ENCODE data around the gene ZSCAN4. TPM values are rescaled to one million over a fixed set of nuclear protein-coding genes. Genes with fewer than 3 reads are reported as not detected.

Gene ZSCAN4
- total and polyA plus RNA-seq, 9 of the 15 experiments (the other 6 are each of a cell fraction or from before 2014, with no cell fraction given) = not detected

DNA sequence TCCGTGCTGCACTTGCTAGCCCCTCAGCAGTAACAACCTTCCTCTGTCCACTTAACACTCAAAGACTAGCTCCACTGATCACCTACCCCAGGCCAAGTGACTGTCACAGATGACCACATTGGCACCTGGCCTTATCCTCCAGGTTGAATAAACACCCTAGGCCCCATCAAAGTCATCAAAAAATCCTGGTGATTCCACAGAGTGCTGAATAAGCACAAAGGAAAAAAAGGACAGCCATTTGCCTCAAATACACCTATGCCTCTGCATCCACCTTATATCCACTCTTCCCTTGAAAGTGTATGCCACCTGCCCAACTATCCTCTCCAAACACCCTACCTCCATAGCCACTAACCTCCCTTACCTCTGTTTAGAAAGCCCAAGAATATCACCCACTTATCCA, 37.6 kb downstream of the ZSCAN4 start (continued):
- TF ChIP-seq, protein P1, sequence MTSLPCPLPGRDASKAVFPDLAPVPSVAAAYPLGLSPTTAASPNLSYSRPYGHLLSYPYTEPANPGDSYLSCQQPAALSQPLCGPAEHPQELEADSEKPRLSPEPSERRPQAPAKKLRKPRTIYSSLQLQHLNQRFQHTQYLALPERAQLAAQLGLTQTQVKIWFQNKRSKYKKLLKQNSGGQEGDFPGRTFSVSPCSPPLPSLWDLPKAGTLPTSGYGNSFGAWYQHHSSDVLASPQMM (CRISPR knock-in tag; IDR thresholded peaks at IDR 0.05) = no peak
- TF ChIP-seq C11orf30 (IDR thresholded peaks at IDR 0.05; ENCODE audit: low read depth) (peak; percentile 26; the same call in 1 of the 2 replicates), MAFG (tag; conservative IDR thresholded peaks at IDR 0.05) (0 out of 2 replicates have a peak, but pooled peaks have one; percentile 7), PML (IDR thresholded peaks at IDR 0.05; ENCODE audit: low read length) (no peak), U2AF1 (optimal IDR thresholded peaks at IDR 0.05; ENCODE audit: low read depth, low read length) (no peak), TAF7 (tag; IDR thresholded peaks at IDR 0.05) (no peak)

DNA sequence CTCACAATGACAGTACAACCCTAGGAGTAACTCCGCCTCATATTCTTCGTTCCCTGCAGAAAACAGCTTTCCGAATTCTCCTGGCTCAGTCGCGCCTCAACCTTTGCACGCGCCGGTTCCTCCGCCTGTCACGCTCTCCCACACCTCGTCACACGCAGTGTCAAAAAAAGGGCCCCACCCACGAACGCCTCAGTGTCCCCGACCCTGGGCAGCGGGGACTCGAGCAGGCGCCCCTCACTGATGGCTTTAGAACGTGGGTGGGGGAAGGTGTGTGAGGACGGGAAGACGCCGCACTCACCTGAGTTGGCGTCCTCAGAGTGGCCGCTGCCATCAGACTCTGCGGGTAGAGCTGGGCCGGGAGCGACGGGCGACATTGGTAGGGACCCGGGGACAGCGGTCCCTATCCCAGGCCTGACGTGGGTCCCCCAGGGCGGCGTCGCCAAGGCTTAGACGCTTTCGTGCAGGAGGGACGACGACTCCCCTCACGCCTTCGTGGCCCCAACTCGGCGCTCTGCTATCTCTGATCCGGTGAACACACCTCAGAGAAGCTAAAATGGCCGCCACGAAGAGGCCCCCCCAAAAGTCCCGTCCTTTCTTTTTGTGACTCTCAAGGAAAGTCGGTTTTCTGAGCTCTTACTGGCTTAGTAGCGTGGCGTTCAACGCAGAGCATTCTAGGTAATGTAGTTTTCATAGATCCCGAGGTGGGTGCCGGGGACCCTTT, 40.1 kb downstream of the ZSCAN4 start, which contains the start of gene ZNF154:
Gene ZNF154, minus strand, starts transcription at position 564 of the 721 bp plus-strand sequence. Its CDS starts 233 bp downstream, at position 331.
- no peak for ATAC-seq
- H3K4me2 ChIP-seq (ENCODE audit: insufficient read depth, low read length) = no peak within 1 kb of the TSS

More for the DNA sequence above, 40.1 kb downstream of the ZSCAN4 start, which contains the start of gene ZNF154:
- Histone ChIP-seq H3K27ac (ENCODE audit: extremely low read depth, low read depth, low read length) (no peak within 1 kb of the TSS), H3K36me3 (ENCODE audit: control insufficient read depth, insufficient read depth, low read length) (no peaks in the 10 kb centered on the region), H3K9me3 (replicated peaks; ENCODE audit: control insufficient read depth, insufficient read depth, low read depth, low read length) (no peaks in the 10 kb centered on the region; the same call in 1 of the 2 replicates), H2AFZ (ENCODE audit: low read depth, low read length) (no peak within 1 kb of the TSS), H3K9me1 (ENCODE audit: control insufficient read depth, insufficient read depth, low read length) (no peaks in the 10 kb centered on the region), H4K20me1 (replicated peaks; ENCODE audit: control insufficient read depth, insufficient read depth, low read length) (no peaks in the 10 kb centered on the region), H3K4me1 (replicated peaks in 1 of 2; ENCODE audit: control insufficient read depth in 2 of 2, insufficient read depth in 2 of 2, low read length in 2 of 2) (peaks cover 0 to 6% of the 10 kb centered on the region in 2 experiments; a peak in 3 of 5 replicates), H3K27me3 (ENCODE audit: control insufficient read depth in 2 of 2, insufficient read depth in 2 of 2, low read length in 2 of 2) (no peaks in the 10 kb centered on the region), H3K4me3 (no peak within 1 kb of the TSS), H3K9ac (ENCODE audit: insufficient read depth in 1 of 2, low read depth in 2 of 2, low read length in 2 of 2) (no peak within 1 kb of the TSS), H3K79me2 (ENCODE audit: control insufficient read depth, insufficient read depth, low read length) (no peaks in the 10 kb centered on the region)
- intact Hi-C loops (cut with micrococcal nuclease) (no loop called here), in situ Hi-C loops (cut with MboI) (no loop called here)
- no peak for FAIRE-seq
- no TSS peak for BruUV-seq (replicated peaks)
- CTCF ChIA-PET (ENCODE audit: low intra/inter-chr PET ratio) = no interaction called here
- TF ChIP-seq YY1 (IDR thresholded peaks at IDR 0.05; ENCODE audit: borderline replicate concordance in 1 of 3, control insufficient read depth in 1 of 3, extremely low read depth in 1 of 3, insufficient read depth in 3 of 3, insufficient read length in 1 of 3, insufficient replicate concordance in 2 of 3, low read depth in 1 of 3, low read length in 2 of 3) (peak in 1 of 3 experiments; percentile 74), HLTF (IDR thresholded peaks at IDR 0.05) (no peak)
- no peak for DNase-seq (ENCODE audit: extremely low read depth in 1 of 4, low spot score in 3 of 4)
- WGBS (ENCODE audit: insufficient coverage, low coverage, missing lambda C conversion rate) = 44% methylated on average over 49 of the region's 53 CpGs
- POLR2A ChIA-PET = interaction anchor here (0.8 kb wide), 1 partner anchor 19 kb away, joined by 3 read pairs; the partner anchor contains the start of gene ZNF671
